Psoas muscle (tissue), 8 donors: Measurements from ENCODE around the gene C2orf78. TPM values are rescaled to one million over a fixed set of nuclear protein-coding genes. Genes with fewer than 3 reads are reported as not detected.
A peak's percentile ranks its signal among the peaks of the same experiment; 100 is the strongest.

ENCODE experiments used
- ATAC-seq, 4 donors: fragments of 200-7000 bp; cut with Tn5 transposase; one replicate each; pipeline ENCODE4 v1.9.1; 2020; ENCODE audit warnings: moderate library complexity in 3 of 4, mild to moderate bottlenecking in 2 of 4
- DNase-seq, 2 donors: peaks; one replicate each; pipeline ENCODE4 v3.0.0-alpha.2; 2020
- H3K27ac ChIP-seq: fragments of 200-600 bp; one replicate; pipeline ENCODE4 v1.8.0; 2022
- H3K27me3 ChIP-seq, 3 donors: fragments of 200-600 bp in 1 of 3; one replicate each; pipeline versions ENCODE4 v1.6.1 to v1.8.0; 2013 to 2022; ENCODE audit warnings: low read length in 2 of 3, mild to moderate bottlenecking in 2 of 3, moderate library complexity in 1 of 3; ENCODE audit not compliant: insufficient read depth in 3 of 3
- H3K36me3 ChIP-seq, 2 donors: fragments of 200-600 bp in 1 of 2; one replicate each; pipeline versions ENCODE4 v1.6.1 to v1.8.0; 2013 to 2022; ENCODE audit warnings: low read depth in 1 of 2, mild to moderate bottlenecking in 1 of 2, moderate library complexity in 1 of 2; ENCODE audit not compliant: insufficient read depth in 1 of 2
- H3K4me1 ChIP-seq: fragments of 200-600 bp; one replicate; pipeline ENCODE4 v1.8.0; 2022
- H3K4me3 ChIP-seq: fragments of 200-600 bp; one replicate; pipeline ENCODE4 v1.8.0; 2022; ENCODE audit warnings: mild to moderate bottlenecking
- H3K9me3 ChIP-seq: fragments of 200-600 bp; one replicate; pipeline ENCODE4 v1.8.0; 2022
- WGBS, 3 donors: extraction: QIAGEN DNeasy Blood & Tissue Kit; methylation state at CpG; one replicate each; pipeline versions ENCODE4 v1.1.6 to v1.1.7; 2013; 5-methylcytosine and 5-hydroxymethylcytosine counted together
- intact Hi-C, 2 donors: fragments of 100-400 bp; cut with DNase I; formaldehyde crosslinking; loops; one replicate each; pipeline versions ENCODE4 v1.11.0 to v1.14.2; 2022
- polyA plus RNA-seq, 3 donors: library from polyadenylated mRNA; stranded (reverse); fragments of 200-250 nt; gene quantifications; one replicate each; pipeline ENCODE4 v1.2.3, GENCODE V29; 2013
- total RNA-seq, 4 donors: library from RNA; stranded (reverse); fragmentation: NEBNext Ultra II Directional in 2 of 4; extraction: Animal tissue kit (Norgen Biotek cat#: 25700) in 2 of 4; gene quantifications; one replicate each; pipeline versions ENCODE4 v1.2.1 to v1.2.4, GENCODE V29; 2021 to 2023
- TF ChIP-seq, protein P1 (sequence below): fragments of 200-600 bp; IDR thresholded peaks from one replicate; pipeline ENCODE4 v1.8.0; 2022; ENCODE audit warnings: antibody characterized with exemption
- donor health status: healthy with polysubstance abuse.
- donor health status: DM: no; HTN: no; CAD: no; lungs with moderate emphysema.
- donor health status: Bipolar disorder and iron deficiency.
- donor health status: healthy.
- donor health status: DM: yes; HTN: yes; CAD: no.
- donor health status: DM: no; HTN: no; CAD: no.
- donor health status: DM: no; HTN: no; CAD: no.
- donor health status: DM: yes; HTN: yes; CAD: no.

C2orf78 gene
- total and polyA plus RNA-seq, 7 donors = not detected

DNA sequence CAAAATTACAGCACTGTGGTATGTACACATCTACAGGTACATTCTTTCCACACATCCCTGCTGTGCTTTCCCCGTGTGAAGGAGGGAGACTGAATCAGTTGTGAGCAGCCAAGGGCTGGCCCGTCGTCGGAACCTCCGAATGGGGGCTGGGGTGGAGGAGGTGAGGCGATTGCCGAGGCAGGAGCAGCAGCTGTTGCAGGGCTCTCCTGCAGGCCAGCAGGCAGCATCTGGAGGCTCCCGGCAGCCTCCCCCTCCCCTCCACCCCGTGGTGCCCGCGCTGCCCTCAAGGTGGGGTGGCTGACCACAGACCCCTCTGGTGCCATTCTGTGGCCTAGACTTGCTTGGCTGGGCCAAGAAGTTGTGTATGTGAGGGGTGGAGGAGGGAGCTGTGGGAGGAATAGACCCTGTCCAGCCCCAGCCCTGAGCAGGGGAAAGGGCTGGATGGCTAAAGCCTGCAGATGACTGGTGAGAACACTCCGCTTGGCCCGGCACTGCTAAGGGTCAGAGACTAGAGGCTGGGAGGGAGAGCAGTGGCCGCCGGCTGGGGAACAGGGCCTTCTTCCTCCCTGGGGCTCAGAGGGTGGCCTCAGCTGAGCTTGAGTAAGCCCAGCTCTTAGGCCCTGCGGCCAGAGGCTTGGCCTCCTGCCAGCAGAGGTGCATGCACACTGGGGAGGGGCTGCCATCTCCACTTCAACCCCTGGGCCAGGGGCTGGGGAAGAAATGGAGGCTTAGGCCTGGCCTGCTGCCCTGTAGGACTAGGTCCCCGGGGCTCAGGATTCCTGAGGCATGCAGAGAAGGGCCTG is 52.4 kb downstream of the C2orf78 start:
- intact Hi-C loops = loop anchor here in 1 of 2 donors (5.0 kb wide), 1 partner anchor 86 kb away; no protein-coding TSS in a partner anchor
- DNase-seq (peak in 1 of 2 donors; percentile 56), ATAC-seq (peak; percentile 15 to 26 (median 22))
- H3K36me3 ChIP-seq = peaks cover 2 to 48% of the 10 kb centered on the region in 2 donors
- WGBS, 3 donors = 50 to 66% (median 53%) methylated on average over 14 to 17 of the region's 17 CpGs
- H3K9me3 ChIP-seq = no peaks in the 10 kb centered on the region
- peak overlapping the region; percentile 99 for H3K27ac ChIP-seq
- no peak overlapping the region for H3K4me3 ChIP-seq
- H3K27me3 ChIP-seq = no peaks in the 10 kb centered on the region
- TF ChIP-seq, protein P1, sequence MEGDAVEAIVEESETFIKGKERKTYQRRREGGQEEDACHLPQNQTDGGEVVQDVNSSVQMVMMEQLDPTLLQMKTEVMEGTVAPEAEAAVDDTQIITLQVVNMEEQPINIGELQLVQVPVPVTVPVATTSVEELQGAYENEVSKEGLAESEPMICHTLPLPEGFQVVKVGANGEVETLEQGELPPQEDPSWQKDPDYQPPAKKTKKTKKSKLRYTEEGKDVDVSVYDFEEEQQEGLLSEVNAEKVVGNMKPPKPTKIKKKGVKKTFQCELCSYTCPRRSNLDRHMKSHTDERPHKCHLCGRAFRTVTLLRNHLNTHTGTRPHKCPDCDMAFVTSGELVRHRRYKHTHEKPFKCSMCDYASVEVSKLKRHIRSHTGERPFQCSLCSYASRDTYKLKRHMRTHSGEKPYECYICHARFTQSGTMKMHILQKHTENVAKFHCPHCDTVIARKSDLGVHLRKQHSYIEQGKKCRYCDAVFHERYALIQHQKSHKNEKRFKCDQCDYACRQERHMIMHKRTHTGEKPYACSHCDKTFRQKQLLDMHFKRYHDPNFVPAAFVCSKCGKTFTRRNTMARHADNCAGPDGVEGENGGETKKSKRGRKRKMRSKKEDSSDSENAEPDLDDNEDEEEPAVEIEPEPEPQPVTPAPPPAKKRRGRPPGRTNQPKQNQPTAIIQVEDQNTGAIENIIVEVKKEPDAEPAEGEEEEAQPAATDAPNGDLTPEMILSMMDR = no peak
- peaks cover 56% of the 10 kb centered on the region for H3K4me1 ChIP-seq

DNA sequence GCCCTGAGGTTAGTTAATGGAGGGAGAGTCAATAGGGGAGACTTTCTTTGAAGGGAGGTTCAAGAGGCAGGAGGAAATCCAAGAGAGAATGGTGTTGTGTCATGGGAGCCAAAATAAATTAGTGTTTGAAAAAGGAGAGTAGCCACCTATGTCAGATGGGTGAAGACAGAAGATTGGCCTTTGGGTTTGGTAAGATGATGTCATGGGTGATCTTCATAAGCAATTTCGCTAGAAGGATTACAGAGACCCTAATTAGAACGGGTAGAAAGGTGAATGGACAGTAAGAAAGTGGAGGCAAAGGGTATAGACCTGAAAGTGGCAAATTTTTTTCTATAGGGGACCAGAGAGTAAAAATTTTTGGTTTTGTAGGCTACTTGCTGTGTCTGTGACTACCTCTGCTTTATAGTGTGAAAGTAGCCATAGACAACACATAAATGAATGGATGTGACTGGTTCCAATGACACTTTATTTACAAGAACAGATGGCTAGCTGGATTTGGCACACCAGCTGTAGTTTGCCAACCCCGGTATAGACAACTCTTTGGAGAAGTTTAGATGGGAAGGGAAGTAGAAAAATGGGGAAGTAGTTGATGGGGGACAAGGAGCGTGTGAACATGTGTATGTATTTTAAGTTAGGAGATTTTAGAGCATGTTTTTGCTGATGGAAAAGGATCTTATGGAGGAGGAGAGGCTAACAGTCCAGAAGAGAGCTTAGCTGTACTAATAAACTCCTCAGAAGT is 54.0 kb downstream of the C2orf78 start:
- intact Hi-C loops = loop anchor here in 1 of 2 donors (5.0 kb wide), 1 partner anchor 84 kb away; no protein-coding TSS in a partner anchor
- Histone ChIP-seq H3K4me1 (peaks cover 40% of the 10 kb centered on the region), H3K36me3 (peaks cover 2 to 44% of the 10 kb centered on the region in 2 donors), H3K27me3 (no peaks in the 10 kb centered on the region), H3K27ac (peak overlapping the region; percentile 99), H3K9me3 (no peaks in the 10 kb centered on the region), H3K4me3 (no peak overlapping the region)
- WGBS, 3 donors = 60 to 74% (median 63%) methylated on average over 4 of the region's 4 CpGs
- peak in 1 of 4 donors; percentile 49 for ATAC-seq
- no peak for DNase-seq
- TF ChIP-seq, protein P1 = no peak

DNA sequence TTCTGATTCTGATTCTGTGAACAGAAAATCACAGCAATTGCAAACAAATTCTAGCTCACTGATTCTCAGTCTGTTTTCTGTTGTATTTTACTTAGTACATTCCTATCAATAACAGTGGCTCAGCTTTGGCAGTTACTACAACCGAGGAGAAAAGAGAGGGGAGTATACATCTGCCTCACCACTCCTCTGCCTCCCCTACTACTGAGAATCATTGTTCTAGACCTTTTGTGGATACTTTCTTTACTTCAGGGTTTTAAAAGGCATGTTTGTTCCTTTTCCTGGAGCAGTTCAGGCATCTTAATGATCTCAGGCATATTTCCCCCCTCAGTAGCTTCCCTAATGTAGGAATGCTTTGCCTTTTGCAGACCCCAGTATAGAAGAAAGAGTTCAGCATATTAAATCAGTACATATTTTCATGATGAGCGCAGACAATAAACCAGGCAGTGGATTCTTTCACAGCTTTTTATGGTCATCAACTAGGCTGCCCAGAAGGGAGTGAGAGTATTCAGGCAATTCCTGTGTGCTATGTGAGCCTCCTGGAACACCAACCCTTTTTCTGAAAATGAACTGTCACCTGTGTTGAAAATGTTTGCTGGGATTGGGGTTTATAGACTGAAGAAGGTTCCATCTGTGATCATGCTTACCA is 55.0 kb downstream of the C2orf78 start:
- Histone ChIP-seq H3K27ac (peak overlapping the region; percentile 99), H3K27me3 (no peaks in the 10 kb centered on the region), H3K36me3 (peaks cover 0 to 40% of the 10 kb centered on the region in 2 donors), H3K9me3 (no peaks in the 10 kb centered on the region), H3K4me1 (peaks cover 34% of the 10 kb centered on the region), H3K4me3 (no peak overlapping the region)
- ATAC-seq (peak in 2 of 4 donors; percentile 30 to 43), DNase-seq (no peak)
- WGBS, 3 donors = 44 to 53% (median 52%) methylated on average over 2 of the region's 2 CpGs
- TF ChIP-seq, protein P1 = no peak
- intact Hi-C loops = loop anchor here in 1 of 2 donors (5.0 kb wide), 1 partner anchor 83 kb away; no protein-coding TSS in a partner anchor

DNA sequence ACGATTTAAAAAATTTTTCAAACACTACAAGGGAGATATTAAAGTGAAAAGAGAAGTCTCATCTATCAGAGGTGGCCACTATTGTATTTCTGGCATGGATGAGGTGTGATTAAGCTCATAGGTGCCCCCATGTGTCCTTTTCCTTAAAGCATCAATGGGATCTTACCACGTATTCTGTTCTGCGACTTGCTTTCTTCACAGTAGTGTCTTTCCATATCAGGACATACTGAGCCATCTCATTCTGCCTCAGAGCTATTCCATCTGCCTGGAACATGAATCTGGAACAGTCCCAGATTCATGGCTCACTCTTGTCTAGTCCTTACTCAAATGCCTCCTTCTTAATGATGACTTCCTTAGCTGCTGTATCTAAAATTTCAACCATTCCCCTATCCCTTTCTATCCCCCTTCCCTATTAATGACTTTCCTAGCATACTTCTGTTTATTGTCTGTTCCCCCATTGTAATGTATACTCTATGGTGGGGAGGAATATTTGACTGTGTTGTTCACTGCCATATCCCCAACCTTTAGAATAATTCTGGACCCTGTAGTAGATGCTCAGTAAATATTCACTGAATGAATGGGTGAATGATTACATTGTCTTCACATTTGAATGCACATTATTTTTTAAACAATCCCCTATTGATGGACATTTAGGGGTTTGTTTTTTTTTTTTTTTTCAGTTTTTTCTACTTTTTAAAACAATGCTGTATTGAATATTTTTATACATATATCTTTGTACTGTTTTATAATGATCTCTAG is 55.8 kb downstream of the C2orf78 start:
- no peaks in the 10 kb centered on the region for H3K9me3 ChIP-seq
- no peak for DNase-seq
- peaks cover 34% of the 10 kb centered on the region for H3K4me1 ChIP-seq
- H3K27ac ChIP-seq = peak overlapping the region; percentile 99
- H3K36me3 ChIP-seq = peaks cover 0 to 42% of the 10 kb centered on the region in 2 donors
- WGBS, 3 donors = 70 to 77% (median 71%) methylated on average over 3 of the region's 3 CpGs
- no peaks in the 10 kb centered on the region for H3K27me3 ChIP-seq
- TF ChIP-seq, protein P1 = no peak
- H3K4me3 ChIP-seq = no peak overlapping the region
- peak in 3 of 4 donors; percentile 24 to 59 (median 45) for ATAC-seq
- intact Hi-C loops = loop anchor here in 1 of 2 donors (5.0 kb wide), 1 partner anchor 82 kb away; no protein-coding TSS in a partner anchor
